T-helper 17 cell (primary cell): ENCODE measurements around the gene ZC3H4. TPM values are rescaled to one million over a fixed set of nuclear protein-coding genes. Genes with fewer than 3 reads are reported as not detected.
"Not testable (repeated sequence)": the region's sequence is repeated elsewhere in the genome, so short reads cannot be mapped to it uniquely, and the experiment has no call there.

ENCODE experiments used
- ATAC-seq: fragments of 150-1000 bp; cut with Tn5 transposase; 2 replicates; pipeline ENCODE4 v1.10.0; 2021; ENCODE audit warnings: mild to moderate bottlenecking, moderate library complexity
- DNase-seq, 3 donors: peaks; one replicate each; pipeline versions ENCODE4 v3.0.0 to v3.0.0-alpha.2; 2020 to 2021
- H3K9me3 ChIP-seq: one replicate; pipeline ENCODE4 v1.7.0; 2013; ENCODE audit warnings: low read length, mild to moderate bottlenecking; ENCODE audit not compliant: control insufficient read depth, poor library complexity, severe bottlenecking
- H3K27ac Mint-ChIP-seq: one replicate; pipeline ENCODE4 v1.8.0; 2022; ENCODE audit warnings: mild to moderate bottlenecking, moderate library complexity, mixed read lengths
- H3K27me3 Mint-ChIP-seq: one replicate; pipeline ENCODE4 v1.8.0; 2022; ENCODE audit warnings: mixed read lengths
- H3K36me3 Mint-ChIP-seq: one replicate; pipeline ENCODE4 v1.8.0; 2022; ENCODE audit warnings: low read depth, mixed read lengths
- H3K4me1 Mint-ChIP-seq: one replicate; pipeline ENCODE4 v1.8.0; 2022; ENCODE audit warnings: mild to moderate bottlenecking, mixed read lengths
- H3K4me3 Mint-ChIP-seq: one replicate; pipeline ENCODE4 v1.8.0; 2022; ENCODE audit warnings: mild to moderate bottlenecking, moderate library complexity, mixed read lengths
- total RNA-seq, 4 donors: library from RNA in 2 of 4; stranded (reverse) in 2 of 4; gene quantifications; one replicate each; pipeline ENCODE4 v1.2.3 and lab custom pipeline; 2022 to 2026

Gene ZC3H4
- total RNA-seq, 2 donors from 2014 or later = 58.4 to 60.7 TPM

DNA sequence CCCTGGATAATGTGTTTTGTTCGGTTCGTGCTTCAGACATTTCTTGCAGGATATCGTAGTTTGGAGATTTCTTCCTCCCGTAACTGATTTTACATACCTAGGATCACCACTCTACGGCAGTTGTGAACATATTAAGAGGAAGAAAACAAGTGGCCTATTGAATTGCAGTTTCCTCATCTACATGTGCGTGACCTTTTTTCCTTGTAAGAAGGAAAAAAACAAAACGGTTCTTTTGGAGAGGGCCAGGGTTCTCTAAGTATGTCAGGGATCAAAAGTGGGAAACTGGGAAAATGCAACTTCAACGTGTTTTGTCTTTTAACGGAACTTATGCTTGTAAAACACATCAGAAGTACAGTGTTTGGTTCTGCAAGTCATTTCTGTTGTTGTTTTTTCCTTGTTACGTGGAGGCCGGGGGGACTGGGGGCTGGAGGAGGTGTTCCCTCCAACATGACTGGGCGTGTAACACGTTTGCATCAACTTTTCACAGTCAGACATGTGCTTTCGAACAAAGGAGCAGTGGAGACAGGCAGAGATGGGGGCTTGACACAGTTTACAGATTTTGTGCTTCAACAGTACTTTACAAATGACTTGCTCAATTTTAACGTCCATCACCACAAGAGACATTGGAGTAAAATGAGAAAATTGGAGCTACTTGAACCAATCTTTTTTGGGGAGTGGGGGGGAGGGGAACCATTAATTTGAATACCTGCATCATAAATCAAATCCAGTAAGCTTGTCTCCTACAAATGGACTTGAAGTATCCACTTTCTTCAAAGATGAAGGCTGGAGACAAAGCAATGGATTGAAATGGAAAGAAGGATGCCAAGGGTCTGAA is 3.8 kb downstream of the ZC3H4 start:
- H3K27me3 Mint-ChIP-seq = no peaks in the 10 kb centered on the region
- peak overlapping the region; percentile 98 for H3K27ac Mint-ChIP-seq
- H3K4me1 Mint-ChIP-seq = peaks cover 52% of the 10 kb centered on the region
- H3K9me3 ChIP-seq = no peaks in the 10 kb centered on the region
- H3K4me3 Mint-ChIP-seq = peak overlapping the region; percentile 94
- ATAC-seq = no peak
- H3K36me3 Mint-ChIP-seq = peaks cover 14% of the 10 kb centered on the region
- no peak for DNase-seq

- peak overlapping the region; percentile 98 for H3K27ac Mint-ChIP-seq
- H3K36me3 Mint-ChIP-seq = peaks cover 14% of the 10 kb centered on the region
- peaks cover 51% of the 10 kb centered on the region for H3K4me1 Mint-ChIP-seq
- peak overlapping the region; percentile 94 for H3K4me3 Mint-ChIP-seq
- DNase-seq (no peak), ATAC-seq (no peak)
- H3K27me3 Mint-ChIP-seq = no peaks in the 10 kb centered on the region
- H3K9me3 ChIP-seq = no peaks in the 10 kb centered on the region
Measured at GRCh38 chr19:47109177-47109540, 4.4 kb downstream of the ZC3H4 start.

DNA sequence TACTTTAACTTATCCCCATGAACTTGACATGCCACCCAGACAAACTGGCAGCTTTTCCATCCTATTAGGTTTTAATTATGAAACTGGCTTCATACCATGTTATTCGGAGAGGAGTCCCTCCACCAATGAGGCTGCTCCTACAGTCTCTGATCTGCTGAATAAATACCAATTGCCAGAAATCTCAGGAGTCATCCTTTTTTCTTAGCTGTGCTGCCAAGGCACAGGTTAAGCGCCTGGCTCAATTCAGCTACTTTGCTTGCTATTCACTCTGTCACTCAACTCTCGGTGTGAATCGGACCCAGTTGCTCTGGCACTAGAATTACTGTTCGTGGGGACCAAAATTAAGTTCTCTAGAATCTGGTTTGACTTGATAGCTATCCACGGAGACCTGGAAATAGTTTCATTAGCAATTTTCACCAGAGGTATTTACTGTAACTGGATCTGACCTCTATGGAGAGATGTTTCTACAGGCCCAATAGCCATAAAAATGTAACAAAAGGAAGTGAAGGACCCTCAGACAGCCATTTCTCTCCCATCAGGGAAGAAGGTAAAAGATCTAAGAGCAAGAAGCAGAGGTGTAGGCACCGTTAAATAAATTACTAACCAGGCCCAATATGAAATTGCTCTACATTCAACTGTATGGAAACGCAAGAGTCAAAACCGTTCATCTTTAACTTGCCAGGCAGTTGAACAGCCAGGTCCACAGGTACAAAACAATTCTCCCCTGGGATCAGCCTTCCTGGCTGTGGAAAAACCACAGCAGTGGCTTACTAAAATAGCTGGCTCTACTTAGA is 5.4 kb downstream of the ZC3H4 start:
- Mint-ChIP-seq H3K4me1 (peaks cover 44% of the 10 kb centered on the region), H3K27me3 (no peaks in the 10 kb centered on the region), H3K4me3 (peak overlapping the region; percentile 78), H3K27ac (peak overlapping the region; percentile 98), H3K36me3 (peaks cover 14% of the 10 kb centered on the region)
- H3K9me3 ChIP-seq = no peaks in the 10 kb centered on the region
- DNase-seq (no peak), ATAC-seq (no peak)

GRCh38 chr19:47107202-47107952 is 6.2 kb downstream of the ZC3H4 start:
- ATAC-seq (peak; percentile 18), DNase-seq (no peak)
- Mint-ChIP-seq H3K4me1 (peaks cover 44% of the 10 kb centered on the region), H3K4me3 (peak overlapping the region; percentile 78), H3K27ac (peak overlapping the region; percentile 98), H3K27me3 (no peaks in the 10 kb centered on the region), H3K36me3 (peaks cover 14% of the 10 kb centered on the region)
- H3K9me3 ChIP-seq = no peaks in the 10 kb centered on the region

GRCh38 chr19:47106821-47107201 is 6.8 kb downstream of the ZC3H4 start:
- H3K27me3 Mint-ChIP-seq = no peaks in the 10 kb centered on the region
- H3K27ac Mint-ChIP-seq = peak overlapping the region; percentile 98
- no peaks in the 10 kb centered on the region for H3K9me3 ChIP-seq
- peaks cover 14% of the 10 kb centered on the region for H3K36me3 Mint-ChIP-seq
- H3K4me3 Mint-ChIP-seq = peak overlapping the region; percentile 78
- H3K4me1 Mint-ChIP-seq = peaks cover 46% of the 10 kb centered on the region
- DNase-seq (no peak), ATAC-seq (no peak)

DNA sequence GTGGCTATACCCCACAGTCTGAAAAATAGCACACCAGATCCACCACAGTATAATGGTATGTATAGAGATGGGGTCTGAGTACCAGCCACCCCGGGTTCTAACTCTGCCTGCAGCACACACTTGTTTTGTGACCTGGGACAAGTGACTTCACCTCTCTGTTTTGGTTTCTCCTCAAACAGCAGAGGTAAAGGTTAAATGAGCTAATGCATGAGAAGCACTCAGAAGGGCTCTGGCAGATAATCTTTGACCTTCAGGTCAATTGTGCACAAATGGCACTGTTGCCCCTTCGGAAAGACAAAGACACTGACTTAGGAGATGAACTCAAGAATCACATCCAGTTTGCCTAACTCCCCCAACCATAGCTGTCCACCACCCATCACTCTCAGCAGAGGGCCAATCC is 7.7 kb downstream of the ZC3H4 start:
- Mint-ChIP-seq H3K36me3 (peaks cover 9% of the 10 kb centered on the region), H3K4me1 (peaks cover 44% of the 10 kb centered on the region), H3K27me3 (no peaks in the 10 kb centered on the region), H3K4me3 (peak overlapping the region; percentile 7), H3K27ac (peak overlapping the region; percentile 98)
- ATAC-seq (no peak), DNase-seq (no peak)
- no peaks in the 10 kb centered on the region for H3K9me3 ChIP-seq

DNA sequence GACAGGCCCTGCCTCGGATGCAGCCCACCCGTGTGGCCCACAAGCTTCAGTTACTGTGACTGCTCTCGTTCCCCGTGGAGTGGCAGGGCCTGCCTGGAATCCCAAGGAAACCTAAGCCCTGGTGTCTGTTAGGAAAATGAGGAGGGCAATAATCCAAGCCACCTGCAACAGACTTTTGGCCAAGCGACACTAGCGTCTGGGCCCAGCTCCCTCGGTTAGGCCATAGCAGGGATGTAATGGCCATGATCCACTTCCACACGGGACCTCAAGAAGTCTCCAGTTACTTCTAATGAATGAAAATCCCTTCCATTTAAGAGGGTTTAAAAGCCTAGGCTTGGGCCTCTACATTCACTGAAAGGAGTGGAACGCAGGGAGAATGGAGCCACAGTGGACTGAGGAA is 8.9 kb downstream of the ZC3H4 start:
- H3K9me3 ChIP-seq = no peaks in the 10 kb centered on the region
- no peak for DNase-seq
- no peak overlapping the region for H3K4me3 Mint-ChIP-seq
- H3K27ac Mint-ChIP-seq = no peak overlapping the region
- H3K27me3 Mint-ChIP-seq = no peaks in the 10 kb centered on the region
- peaks cover 43% of the 10 kb centered on the region for H3K4me1 Mint-ChIP-seq
- peaks cover 3% of the 10 kb centered on the region for H3K36me3 Mint-ChIP-seq
- no peak for ATAC-seq

- Mint-ChIP-seq H3K4me3 (no peak overlapping the region), H3K4me1 (peaks cover 34% of the 10 kb centered on the region), H3K36me3 (peaks cover 2% of the 10 kb centered on the region), H3K27me3 (no peaks in the 10 kb centered on the region), H3K27ac (peak overlapping the region; percentile 19)
- H3K9me3 ChIP-seq = no peaks in the 10 kb centered on the region
- ATAC-seq = no peak
- no peak for DNase-seq
Measured at GRCh38 chr19:47102346-47103060, 11.1 kb downstream of the ZC3H4 start.

- H3K4me3 Mint-ChIP-seq, H3K9me3 ChIP-seq, DNase-seq, H3K36me3 Mint-ChIP-seq, ATAC-seq, H3K27ac Mint-ChIP-seq, H3K27me3 Mint-ChIP-seq: not testable (repeated sequence)
- H3K4me1 Mint-ChIP-seq = peaks cover 30% of the 10 kb centered on the region
Measured at GRCh38 chr19:47101116-47101515, 12.5 kb downstream of the ZC3H4 start.

DNA sequence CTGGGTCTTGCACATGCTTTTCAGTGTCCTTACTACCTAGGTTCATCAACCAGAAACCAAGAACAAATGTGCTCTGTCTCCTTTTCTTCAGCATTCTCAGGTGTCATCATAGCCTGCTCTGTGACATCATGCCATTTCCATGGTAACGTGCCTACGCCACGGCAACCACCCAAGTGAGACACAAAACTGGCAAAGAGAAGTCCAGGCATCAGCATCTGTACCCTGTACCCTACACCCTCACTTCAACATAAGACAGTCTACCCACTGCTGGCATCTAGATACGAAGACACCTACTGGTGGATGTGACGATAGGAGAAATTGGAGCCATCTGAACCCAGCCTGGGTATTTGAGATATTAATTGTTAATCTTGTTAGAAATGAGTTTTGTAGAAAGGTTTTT is 13.3 kb downstream of the ZC3H4 start:
- Mint-ChIP-seq H3K4me3 (no peak overlapping the region), H3K27ac (peak overlapping the region; percentile 37), H3K36me3 (peaks cover 2% of the 10 kb centered on the region), H3K4me1 (peaks cover 31% of the 10 kb centered on the region), H3K27me3 (no peaks in the 10 kb centered on the region)
- no peaks in the 10 kb centered on the region for H3K9me3 ChIP-seq
- no peak for DNase-seq
- ATAC-seq = no peak

GRCh38 chr19:47099576-47100050 is 14.0 kb downstream of the ZC3H4 start:
- ATAC-seq = no peak
- peaks cover 33% of the 10 kb centered on the region for H3K4me1 Mint-ChIP-seq

GRCh38 chr19:47098608-47099007 is 15.0 kb downstream of the ZC3H4 start:
- Mint-ChIP-seq H3K4me1 (peaks cover 42% of the 10 kb centered on the region), H3K27ac (no peak overlapping the region), H3K4me3 (no peak overlapping the region), H3K27me3 (no peaks in the 10 kb centered on the region), H3K36me3 (peaks cover 2% of the 10 kb centered on the region)
- no peaks in the 10 kb centered on the region for H3K9me3 ChIP-seq
- ATAC-seq (no peak), DNase-seq (no peak)

More at GRCh38 chr19:47099576-47100050, 14.0 kb downstream of the ZC3H4 start:
- H3K9me3 ChIP-seq = no peaks in the 10 kb centered on the region
- H3K4me3 Mint-ChIP-seq = no peak overlapping the region
- H3K27ac Mint-ChIP-seq = peak overlapping the region; percentile 37
- no peak for DNase-seq
- no peaks in the 10 kb centered on the region for H3K27me3 Mint-ChIP-seq
- peaks cover 2% of the 10 kb centered on the region for H3K36me3 Mint-ChIP-seq
